GM19193 (cell line): ENCODE results near the gene JAK3.

Source experiments
- POLR2A ChIP-seq: IDR thresholded peaks from 4 replicates; pipeline ENCODE4 v1.6.1; 2011; ENCODE audit not compliant: insufficient read depth, insufficient read length; ENCODE audit errors: extremely low read depth

The JAK3 gene

GRCh38 chr19:17871032-17871877, 23.5 kb upstream of the JAK3 start:
- TF ChIP-seq POLR2A, result no peak

GRCh38 chr19:17869114-17869608, 21.4 kb upstream of the JAK3 start:
- TF ChIP-seq POLR2A, result no peak

GRCh38 chr19:17868669-17869068, 20.9 kb upstream of the JAK3 start:
- no peak for TF ChIP-seq POLR2A

GRCh38 chr19:17866964-17867486, 19.2 kb upstream of the JAK3 start:
- no peak for TF ChIP-seq POLR2A

- no peak for TF ChIP-seq POLR2A
Observed at GRCh38 chr19:17866312-17866963, 18.7 kb upstream of the JAK3 start.

GRCh38 chr19:17865364-17866311, 17.9 kb upstream of the JAK3 start:
- TF ChIP-seq POLR2A, result peak; percentile 57

- no peak for TF ChIP-seq POLR2A
Observed at GRCh38 chr19:17863520-17864182, 15.9 kb upstream of the JAK3 start.

GRCh38 chr19:17862711-17863519, 15.1 kb upstream of the JAK3 start:
- TF ChIP-seq POLR2A, result no peak

GRCh38 chr19:17861542-17862402, 14.0 kb upstream of the JAK3 start:
- peak; percentile 18 for TF ChIP-seq POLR2A

- no peak for TF ChIP-seq POLR2A
Observed at GRCh38 chr19:17860993-17861360, 13.2 kb upstream of the JAK3 start.

- no peak for TF ChIP-seq POLR2A
Observed at GRCh38 chr19:17860331-17860992, 12.7 kb upstream of the JAK3 start.

GRCh38 chr19:17859533-17860330, 11.9 kb upstream of the JAK3 start, which contains the start of gene RPL18A:
TSS of gene RPL18A (plus strand) at chr19:17859910. CDS start at chr19:17859957, 47 bp downstream.
- TF ChIP-seq POLR2A, result peak; percentile 98
